Measurements from ENCODE around the gene PWWP2B. TPM values are rescaled to one million over a fixed set of nuclear protein-coding genes. Genes with fewer than 3 reads are reported as not detected.

The PWWP2B gene
- total RNA-seq, 1 experiment from 2014 or later, result 12.2 TPM

DNA sequence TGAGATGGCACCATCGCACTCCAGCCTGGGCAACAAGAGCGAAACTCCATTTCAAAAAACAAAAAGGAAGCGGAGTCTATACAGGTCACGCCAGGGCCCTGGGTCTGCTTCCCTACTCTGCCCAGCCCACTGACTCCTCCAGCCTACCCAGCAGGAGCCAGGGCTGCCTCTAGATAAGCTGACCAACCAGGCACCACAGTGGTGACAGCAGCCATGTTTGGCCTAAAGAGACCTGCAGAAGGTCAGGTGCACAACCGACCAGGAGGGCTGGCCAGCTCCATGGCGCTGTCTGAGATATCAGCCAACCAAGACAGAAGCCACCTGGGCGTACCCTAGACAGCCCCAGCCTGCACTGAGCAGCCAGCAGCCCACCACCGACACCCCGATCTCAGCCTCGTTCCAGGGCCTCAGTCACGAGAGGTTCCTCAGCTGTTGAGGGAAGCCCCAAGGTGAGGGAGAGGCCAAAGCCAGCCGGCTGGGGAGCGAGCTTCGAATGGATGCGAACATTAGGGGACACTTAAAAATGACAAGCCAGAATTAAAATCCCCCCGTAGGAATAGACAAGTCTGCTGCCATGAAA, 24.4 kb upstream of the PWWP2B start:
- ATAC-seq (no peak), DNase-seq (ENCODE audit: low spot score) (no peak)
- Mint-ChIP-seq H3K4me3 (no peak overlapping the region), H3K4me1 (peaks cover 27% of the 10 kb centered on the region), H3K9me3 (no peaks in the 10 kb centered on the region), H3K27me3 (ENCODE audit: low read depth) (peaks cover 3% of the 10 kb centered on the region; the same call in 1 of the 2 replicates), H3K36me3 (no peaks in the 10 kb centered on the region), H3K27ac (no peak overlapping the region)
- no peak for TF ChIP-seq FOXP1 (CRISPR knock-in tag; IDR thresholded peaks at IDR 0.05; ENCODE audit: borderline replicate concordance)
- TF ChIP-seq, protein P1, sequence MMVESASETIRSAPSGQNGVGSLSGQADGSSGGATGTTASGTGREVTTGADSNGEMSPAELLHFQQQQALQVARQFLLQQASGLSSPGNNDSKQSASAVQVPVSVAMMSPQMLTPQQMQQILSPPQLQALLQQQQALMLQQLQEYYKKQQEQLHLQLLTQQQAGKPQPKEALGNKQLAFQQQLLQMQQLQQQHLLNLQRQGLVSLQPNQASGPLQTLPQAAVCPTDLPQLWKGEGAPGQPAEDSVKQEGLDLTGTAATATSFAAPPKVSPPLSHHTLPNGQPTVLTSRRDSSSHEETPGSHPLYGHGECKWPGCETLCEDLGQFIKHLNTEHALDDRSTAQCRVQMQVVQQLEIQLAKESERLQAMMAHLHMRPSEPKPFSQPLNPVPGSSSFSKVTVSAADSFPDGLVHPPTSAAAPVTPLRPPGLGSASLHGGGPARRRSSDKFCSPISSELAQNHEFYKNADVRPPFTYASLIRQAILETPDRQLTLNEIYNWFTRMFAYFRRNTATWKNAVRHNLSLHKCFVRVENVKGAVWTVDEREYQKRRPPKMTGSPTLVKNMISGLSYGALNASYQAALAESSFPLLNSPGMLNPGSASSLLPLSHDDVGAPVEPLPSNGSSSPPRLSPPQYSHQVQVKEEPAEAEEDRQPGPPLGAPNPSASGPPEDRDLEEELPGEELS (CRISPR knock-in tag; IDR thresholded peaks at IDR 0.05), result no peak
- TF ChIP-seq ZNF121 (CRISPR knock-in tag; IDR thresholded peaks at IDR 0.05), result no peak
- no peak for TF ChIP-seq MXD4 (CRISPR knock-in tag; IDR thresholded peaks at IDR 0.05; ENCODE audit: borderline replicate concordance)
- TF ChIP-seq ZNF671 (CRISPR knock-in tag; IDR thresholded peaks at IDR 0.05), result no peak
- TF ChIP-seq ESRRA (CRISPR knock-in tag; IDR thresholded peaks at IDR 0.05; ENCODE audit: borderline replicate concordance), result no peak
- TF ChIP-seq, protein P2, sequence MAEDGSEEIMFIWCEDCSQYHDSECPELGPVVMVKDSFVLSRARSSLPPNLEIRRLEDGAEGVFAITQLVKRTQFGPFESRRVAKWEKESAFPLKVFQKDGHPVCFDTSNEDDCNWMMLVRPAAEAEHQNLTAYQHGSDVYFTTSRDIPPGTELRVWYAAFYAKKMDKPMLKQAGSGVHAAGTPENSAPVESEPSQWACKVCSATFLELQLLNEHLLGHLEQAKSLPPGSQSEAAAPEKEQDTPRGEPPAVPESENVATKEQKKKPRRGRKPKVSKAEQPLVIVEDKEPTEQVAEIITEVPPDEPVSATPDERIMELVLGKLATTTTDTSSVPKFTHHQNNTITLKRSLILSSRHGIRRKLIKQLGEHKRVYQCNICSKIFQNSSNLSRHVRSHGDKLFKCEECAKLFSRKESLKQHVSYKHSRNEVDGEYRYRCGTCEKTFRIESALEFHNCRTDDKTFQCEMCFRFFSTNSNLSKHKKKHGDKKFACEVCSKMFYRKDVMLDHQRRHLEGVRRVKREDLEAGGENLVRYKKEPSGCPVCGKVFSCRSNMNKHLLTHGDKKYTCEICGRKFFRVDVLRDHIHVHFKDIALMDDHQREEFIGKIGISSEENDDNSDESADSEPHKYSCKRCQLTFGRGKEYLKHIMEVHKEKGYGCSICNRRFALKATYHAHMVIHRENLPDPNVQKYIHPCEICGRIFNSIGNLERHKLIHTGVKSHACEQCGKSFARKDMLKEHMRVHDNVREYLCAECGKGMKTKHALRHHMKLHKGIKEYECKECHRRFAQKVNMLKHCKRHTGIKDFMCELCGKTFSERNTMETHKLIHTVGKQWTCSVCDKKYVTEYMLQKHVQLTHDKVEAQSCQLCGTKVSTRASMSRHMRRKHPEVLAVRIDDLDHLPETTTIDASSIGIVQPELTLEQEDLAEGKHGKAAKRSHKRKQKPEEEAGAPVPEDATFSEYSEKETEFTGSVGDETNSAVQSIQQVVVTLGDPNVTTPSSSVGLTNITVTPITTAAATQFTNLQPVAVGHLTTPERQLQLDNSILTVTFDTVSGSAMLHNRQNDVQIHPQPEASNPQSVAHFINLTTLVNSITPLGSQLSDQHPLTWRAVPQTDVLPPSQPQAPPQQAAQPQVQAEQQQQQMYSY (CRISPR knock-in tag; IDR thresholded peaks at IDR 0.05), result no peak
- TF ChIP-seq TP53 (CRISPR knock-in tag; IDR thresholded peaks at IDR 0.05), result no peak
- no peak for TF ChIP-seq ZNF423 (CRISPR knock-in tag; IDR thresholded peaks at IDR 0.05)
- no peak for TF ChIP-seq NFYB (CRISPR knock-in tag; conservative IDR thresholded peaks at IDR 0.05; ENCODE audit: low read depth)
- TF ChIP-seq, protein P3, sequence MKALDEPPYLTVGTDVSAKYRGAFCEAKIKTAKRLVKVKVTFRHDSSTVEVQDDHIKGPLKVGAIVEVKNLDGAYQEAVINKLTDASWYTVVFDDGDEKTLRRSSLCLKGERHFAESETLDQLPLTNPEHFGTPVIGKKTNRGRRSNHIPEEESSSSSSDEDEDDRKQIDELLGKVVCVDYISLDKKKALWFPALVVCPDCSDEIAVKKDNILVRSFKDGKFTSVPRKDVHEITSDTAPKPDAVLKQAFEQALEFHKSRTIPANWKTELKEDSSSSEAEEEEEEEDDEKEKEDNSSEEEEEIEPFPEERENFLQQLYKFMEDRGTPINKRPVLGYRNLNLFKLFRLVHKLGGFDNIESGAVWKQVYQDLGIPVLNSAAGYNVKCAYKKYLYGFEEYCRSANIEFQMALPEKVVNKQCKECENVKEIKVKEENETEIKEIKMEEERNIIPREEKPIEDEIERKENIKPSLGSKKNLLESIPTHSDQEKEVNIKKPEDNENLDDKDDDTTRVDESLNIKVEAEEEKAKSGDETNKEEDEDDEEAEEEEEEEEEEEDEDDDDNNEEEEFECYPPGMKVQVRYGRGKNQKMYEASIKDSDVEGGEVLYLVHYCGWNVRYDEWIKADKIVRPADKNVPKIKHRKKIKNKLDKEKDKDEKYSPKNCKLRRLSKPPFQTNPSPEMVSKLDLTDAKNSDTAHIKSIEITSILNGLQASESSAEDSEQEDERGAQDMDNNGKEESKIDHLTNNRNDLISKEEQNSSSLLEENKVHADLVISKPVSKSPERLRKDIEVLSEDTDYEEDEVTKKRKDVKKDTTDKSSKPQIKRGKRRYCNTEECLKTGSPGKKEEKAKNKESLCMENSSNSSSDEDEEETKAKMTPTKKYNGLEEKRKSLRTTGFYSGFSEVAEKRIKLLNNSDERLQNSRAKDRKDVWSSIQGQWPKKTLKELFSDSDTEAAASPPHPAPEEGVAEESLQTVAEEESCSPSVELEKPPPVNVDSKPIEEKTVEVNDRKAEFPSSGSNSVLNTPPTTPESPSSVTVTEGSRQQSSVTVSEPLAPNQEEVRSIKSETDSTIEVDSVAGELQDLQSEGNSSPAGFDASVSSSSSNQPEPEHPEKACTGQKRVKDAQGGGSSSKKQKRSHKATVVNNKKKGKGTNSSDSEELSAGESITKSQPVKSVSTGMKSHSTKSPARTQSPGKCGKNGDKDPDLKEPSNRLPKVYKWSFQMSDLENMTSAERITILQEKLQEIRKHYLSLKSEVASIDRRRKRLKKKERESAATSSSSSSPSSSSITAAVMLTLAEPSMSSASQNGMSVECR (CRISPR knock-in tag; IDR thresholded peaks at IDR 0.05; ENCODE audit: borderline replicate concordance), result no peak
- TF ChIP-seq, protein P4, sequence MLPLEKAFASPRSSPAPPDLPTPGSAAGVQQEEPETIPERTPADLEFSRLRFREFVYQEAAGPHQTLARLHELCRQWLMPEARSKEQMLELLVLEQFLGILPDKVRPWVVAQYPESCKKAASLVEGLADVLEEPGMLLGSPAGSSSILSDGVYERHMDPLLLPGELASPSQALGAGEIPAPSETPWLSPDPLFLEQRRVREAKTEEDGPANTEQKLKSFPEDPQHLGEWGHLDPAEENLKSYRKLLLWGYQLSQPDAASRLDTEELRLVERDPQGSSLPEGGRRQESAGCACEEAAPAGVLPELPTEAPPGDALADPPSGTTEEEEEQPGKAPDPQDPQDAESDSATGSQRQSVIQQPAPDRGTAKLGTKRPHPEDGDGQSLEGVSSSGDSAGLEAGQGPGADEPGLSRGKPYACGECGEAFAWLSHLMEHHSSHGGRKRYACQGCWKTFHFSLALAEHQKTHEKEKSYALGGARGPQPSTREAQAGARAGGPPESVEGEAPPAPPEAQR (CRISPR knock-in tag; IDR thresholded peaks at IDR 0.05), result no peak
- no peak for TF ChIP-seq CREM (CRISPR knock-in tag; IDR thresholded peaks at IDR 0.05)
- no peak for TF ChIP-seq ATF1 (CRISPR knock-in tag; IDR thresholded peaks at IDR 0.05)
- POLR2A ChIA-PET, result no interaction called here
- CTCF ChIA-PET, result interaction anchor here (1.9 to 3.3 kb wide), 2 partner anchors 12 to 15 kb away, joined by 6 to 23 read pairs; no protein-coding TSS in a partner anchor

Measured in WTC11 (cell line).